IMR-90 (cell line): Measurements from ENCODE around the gene DUSP10. TPM values are rescaled to one million over a fixed set of nuclear protein-coding genes. Genes with fewer than 3 reads are reported as not detected.

ENCODE experiments used
- ATAC-seq: fragments of 200-7000 bp; cut with Tn5 transposase; 2 replicates; pipeline ENCODE4 v1.9.1; 2020; ENCODE audit warnings: low read depth, mild to moderate bottlenecking, moderate library complexity
- BruUV-seq: library from RNA; stranded (reverse); fragments of 400-500 nt; replicated peaks from 2 replicates; lab custom pipeline; 2021; lab: Mats Ljungman, UMichigan
- CTCF ChIA-PET: fragments of 300-600 bp; formaldehyde crosslinking; extraction: SDS; loops from one replicate; lab custom pipeline; 2021; ENCODE audit warnings: antibody characterized with exemption; lab: Yijun Ruan, JAX
- POLR2A ChIA-PET: fragments of 300-600 bp; sonication (Branson Sonifier 250); formaldehyde crosslinking; loops from one replicate; lab custom pipeline; 2022; ENCODE audit warnings: antibody characterized with exemption; ENCODE audit not compliant: unreplicated experiment; lab: Charles Lee
- DNase-seq: peaks from one replicate; pipeline ENCODE4 v3.0.0; 2013
- H2AFZ ChIP-seq: replicated peaks from 2 replicates; pipeline ENCODE3; 2013; ENCODE audit warnings: low read length, mild to moderate bottlenecking; ENCODE audit not compliant: poor library complexity
- H2AK5ac ChIP-seq: 2 replicates; pipeline ENCODE4 v1.6.1; 2013; ENCODE audit warnings: low read depth, low read length, inconsistent platforms
- H2AK9ac ChIP-seq: replicated peaks from 2 replicates; pipeline ENCODE3; 2013; ENCODE audit warnings: mild to moderate bottlenecking, low read depth, low read length, moderate library complexity; ENCODE audit not compliant: poor library complexity
- H2BK120ac ChIP-seq: 2 replicates; pipeline ENCODE4 v1.6.1; 2013; ENCODE audit warnings: low read depth, low read length, inconsistent platforms
- H2BK15ac ChIP-seq: 3 replicates; pipeline ENCODE4 v1.6.1; 2013; ENCODE audit warnings: low read depth, low read length, inconsistent platforms
- H2BK20ac ChIP-seq: 2 replicates; pipeline ENCODE4 v1.6.1; 2013; ENCODE audit warnings: low read depth, mild to moderate bottlenecking, inconsistent platforms, low read length, moderate library complexity
- H2BK5ac ChIP-seq: 2 replicates; pipeline ENCODE4 v1.6.1; 2013; ENCODE audit warnings: mild to moderate bottlenecking, low read depth, low read length, inconsistent platforms; ENCODE audit not compliant: poor library complexity, severe bottlenecking
- H3K14ac ChIP-seq: replicated peaks from 2 replicates; pipeline ENCODE4 v1.6.1; 2013; ENCODE audit warnings: low read depth, low read length, inconsistent platforms
- H3K18ac ChIP-seq: 2 replicates; pipeline ENCODE4 v1.6.1; 2013; ENCODE audit warnings: low read depth, low read length, control low read depth
- H3K23ac ChIP-seq: 2 replicates; pipeline ENCODE4 v1.6.1; 2013; ENCODE audit warnings: low read depth, low read length, inconsistent platforms
- H3K27ac ChIP-seq: 2 replicates; pipeline ENCODE4 v1.5.1; 2013; ENCODE audit warnings: mild to moderate bottlenecking, control low read depth, low read length; ENCODE audit not compliant: insufficient read depth
- H3K27me3 ChIP-seq: 2 replicates; pipeline ENCODE4 v1.6.1; 2013; ENCODE audit warnings: low read length; ENCODE audit not compliant: control insufficient read depth, insufficient read depth
- H3K36me3 ChIP-seq: 2 replicates; pipeline ENCODE4 v1.6.1; 2013; ENCODE audit warnings: low read length, mixed read lengths; ENCODE audit not compliant: control insufficient read depth, insufficient read depth
- H3K4ac ChIP-seq: 2 replicates; pipeline ENCODE4 v1.6.1; 2013; ENCODE audit warnings: low read depth, low read length, inconsistent platforms
- H3K4me1 ChIP-seq: 2 replicates; pipeline ENCODE4 v1.6.1; 2013; ENCODE audit warnings: low read length, mixed read lengths; ENCODE audit not compliant: control insufficient read depth, insufficient read depth
- H3K4me2 ChIP-seq: 2 replicates; pipeline ENCODE4 v1.6.1; 2013; ENCODE audit warnings: low read depth, mild to moderate bottlenecking, control low read depth, low read length, moderate library complexity
- H3K4me3 ChIP-seq: 2 replicates; pipeline ENCODE4 v1.5.1; 2013; ENCODE audit warnings: low read depth, mild to moderate bottlenecking, control low read depth, low read length, moderate library complexity; ENCODE audit not compliant: insufficient read depth
- H3K56ac ChIP-seq: 2 replicates; pipeline ENCODE4 v1.6.1; 2013; ENCODE audit warnings: low read length, inconsistent platforms; ENCODE audit not compliant: insufficient read depth; ENCODE audit errors: extremely low read depth
- H3K79me1 ChIP-seq, 2 experiments: 2 replicates each; pipeline ENCODE4 v1.6.1; 2013; ENCODE audit warnings: low read length in 2 of 2, inconsistent platforms in 1 of 2, low read depth in 1 of 2
- H3K9ac ChIP-seq: 2 replicates; pipeline ENCODE4 v1.6.1; 2013; ENCODE audit warnings: low read depth, low read length, control low read depth
- H3K9me1 ChIP-seq: 2 replicates; pipeline ENCODE4 v1.6.1; 2013; ENCODE audit warnings: low read length, inconsistent platforms; ENCODE audit not compliant: insufficient read depth
- H3K9me3 ChIP-seq: 2 replicates; pipeline ENCODE4 v1.6.1; 2013; ENCODE audit warnings: low read length; ENCODE audit not compliant: control insufficient read depth, insufficient read depth
- H4K20me1 ChIP-seq: 2 replicates; pipeline ENCODE4 v1.6.1; 2013; ENCODE audit warnings: low read length, inconsistent platforms; ENCODE audit not compliant: insufficient read depth
- H4K5ac ChIP-seq: 2 replicates; pipeline ENCODE4 v1.6.1; 2013; ENCODE audit warnings: mild to moderate bottlenecking, low read depth, low read length, control low read depth
- H4K8ac ChIP-seq, 2 experiments: 2 replicates each; pipeline ENCODE4 v1.6.1; 2013; ENCODE audit warnings: low read depth in 2 of 2, low read length in 2 of 2, control low read depth in 1 of 2, inconsistent platforms in 1 of 2
- H4K91ac ChIP-seq: 2 replicates; pipeline ENCODE4 v1.6.1; 2013; ENCODE audit warnings: low read depth, low read length, inconsistent platforms; ENCODE audit not compliant: insufficient read depth
- BHLHE40 ChIP-seq: fragments of 150-350 bp; IDR thresholded peaks from 2 replicates; pipeline ENCODE4 v1.6.1; 2016; ENCODE audit warnings: mild to moderate bottlenecking, low read depth, low read length
- CEBPB ChIP-seq: IDR thresholded peaks from 2 replicates; pipeline ENCODE4 v1.6.1; 2012; ENCODE audit warnings: low read depth, low read length, improper control_type of control experiment
- FOS ChIP-seq: fragments of 150-350 bp; IDR thresholded peaks from 2 replicates; pipeline ENCODE4 v1.6.1; 2016; ENCODE audit warnings: low read depth, low read length
- MAFK ChIP-seq: IDR thresholded peaks from 2 replicates; pipeline ENCODE4 v1.6.1; 2012; ENCODE audit warnings: low read depth, low read length, improper control_type of control experiment
- MAZ ChIP-seq: IDR thresholded peaks from 2 replicates; pipeline ENCODE4 v1.6.1; 2012; ENCODE audit warnings: low read depth, mild to moderate bottlenecking, low read length, improper control_type of control experiment, moderate library complexity, borderline replicate concordance
- MXI1 ChIP-seq: IDR thresholded peaks from 2 replicates; pipeline ENCODE4 v1.6.1; 2012; ENCODE audit warnings: low read depth, mild to moderate bottlenecking, low read length, moderate library complexity, borderline replicate concordance
- NFE2L2 ChIP-seq: fragments of 150-350 bp; IDR thresholded peaks from 2 replicates; pipeline ENCODE4 v1.6.1; 2016; ENCODE audit warnings: low read depth, mild to moderate bottlenecking, low read length
- POLR2A ChIP-seq: IDR thresholded peaks from 2 replicates; pipeline ENCODE4 v1.6.1; 2012; ENCODE audit warnings: mild to moderate bottlenecking, low read depth, low read length
- RAD21 ChIP-seq: IDR thresholded peaks from 2 replicates; pipeline ENCODE4 v1.6.1; 2012; ENCODE audit warnings: low read length, improper control_type of control experiment
- RCOR1 ChIP-seq: IDR thresholded peaks from 2 replicates; pipeline ENCODE4 v1.6.1; 2012; ENCODE audit warnings: mild to moderate bottlenecking, low read length, improper control_type of control experiment; ENCODE audit not compliant: insufficient replicate concordance
- RFX5 ChIP-seq: IDR thresholded peaks from 2 replicates; pipeline ENCODE4 v1.8.0; 2012; ENCODE audit warnings: low read depth, mild to moderate bottlenecking, low read length, moderate library complexity
- SMC3 ChIP-seq: fragments of 150-350 bp; IDR thresholded peaks from 2 replicates; pipeline ENCODE4 v1.6.1; 2016; ENCODE audit warnings: low read depth, mild to moderate bottlenecking, antibody characterized with exemption, low read length, moderate library complexity
- WGBS, 2 experiments: methylation state at CpG; one replicate each; pipeline versions ENCODE4 v1.1.5 to v1.1.7; 2013; ENCODE audit warnings: missing lambda C conversion rate in 2 of 2; ENCODE audit not compliant: insufficient read length in 1 of 2; ENCODE audit errors: extremely low coverage in 2 of 2; 5-methylcytosine and 5-hydroxymethylcytosine counted together
- dilution Hi-C: fragments of 300-500 bp; cut with HindIII; formaldehyde crosslinking; loops from one replicate; pipeline ENCODE4 v1.14.3; 2018; ENCODE audit warnings: low sequenced_read_pairs; ENCODE audit not compliant: unreplicated experiment
- in situ Hi-C: fragments of 300-500 bp; cut with MboI; formaldehyde crosslinking; loops from 3 replicates; pipeline ENCODE4 v1.14.3; 2019; ENCODE audit warnings: low sequenced_read_pairs, inconsistent platforms, mixed read lengths
- intact Hi-C: fragments of 100-400 bp; cut with micrococcal nuclease; formaldehyde crosslinking; loops from 2 replicates; pipeline ENCODE4 v1.10.0; 2022
- polyA plus RNA-seq, 3 experiments: library from polyadenylated mRNA; depleted of rRNA; stranded (reverse); fragments of >200 nt; gene quantifications; 2 replicates each; pipeline ENCODE4 v1.2.3, GENCODE V29; 2012; ENCODE audit warnings: low replicate concordance in 1 of 3
- total RNA-seq: library from RNA; depleted of rRNA; stranded (reverse); fragments of >200 nt; gene quantifications from 2 replicates; pipeline ENCODE4 v1.2.3, GENCODE V29; 2012
- TF ChIP-seq, protein P1 (sequence below): conservative IDR thresholded peaks from 2 replicates; pipeline ENCODE4 v1.5.1; 2012; ENCODE audit warnings: mild to moderate bottlenecking, low read depth, low read length, improper control_type of control experiment
- TF ChIP-seq, protein P2 (sequence below): fragments of 150-350 bp; IDR thresholded peaks from 2 replicates; pipeline ENCODE4 v1.6.1; 2016; ENCODE audit warnings: low read depth, mild to moderate bottlenecking, low read length, moderate library complexity, borderline replicate concordance
- TF ChIP-seq, protein P3 (sequence below): fragments of 150-350 bp; IDR thresholded peaks from 2 replicates; pipeline ENCODE4 v1.6.1; 2017; ENCODE audit warnings: mild to moderate bottlenecking, antibody characterized with exemption, low read length, low read depth

DUSP10 gene
- total and polyA plus RNA-seq, 2 of the 4 experiments (the other 2 are of a cell fraction): 41.7 to 59.1 TPM

DNA sequence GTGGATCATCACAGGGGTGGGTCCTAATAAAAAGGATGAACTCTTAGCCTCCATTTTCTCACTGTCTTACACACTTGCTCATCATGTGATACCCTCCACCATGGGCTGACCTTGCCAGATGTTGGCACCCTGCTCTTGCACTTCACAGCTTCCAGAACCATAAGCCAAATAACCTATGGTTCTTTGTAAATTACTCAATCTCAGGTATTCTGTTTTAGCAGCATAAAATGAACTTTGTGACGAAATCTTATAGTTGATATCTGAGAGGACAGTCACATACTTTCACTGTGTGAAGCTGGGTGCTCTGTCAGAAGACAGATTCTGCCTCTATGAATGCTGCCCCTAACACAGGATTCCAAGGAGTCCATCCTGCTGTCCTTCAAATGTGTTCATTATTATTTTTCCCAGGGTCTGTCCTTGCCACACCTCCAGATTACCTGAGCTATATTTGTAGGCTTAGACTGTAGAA is 13.8 kb downstream of the DUSP10 start:
- H3K27ac ChIP-seq: peak overlapping the region; percentile 23; the same call in 1 of the 2 replicates
- intact Hi-C loops (loop anchor here (10.0 kb wide), 2 partner anchors 463 to 913 kb away; no protein-coding TSS in a partner anchor), dilution Hi-C loops (no loop called here), in situ Hi-C loops (loop anchor here (25.0 kb wide), 1 partner anchor 909 kb away; no protein-coding TSS in a partner anchor)
- peak overlapping the region; percentile 83; the same call in 1 of the 2 replicates for H2AK5ac ChIP-seq
- peaks cover 35% of the 10 kb centered on the region for H3K4me1 ChIP-seq
- no peak overlapping the region for H3K56ac ChIP-seq
- 80% methylated on average over 1 of the region's 1 CpG; no CpG with 5 or more reads in 1 of the 2 experiments for WGBS, 2 experiments
- H3K14ac ChIP-seq: no peak overlapping the region; the same call in 1 of the 2 replicates
- no peaks in the 10 kb centered on the region; the same call in 1 of the 2 replicates for H3K9me3 ChIP-seq
- peak overlapping the region; percentile 32 for H3K4me2 ChIP-seq
- peak overlapping the region; percentile 32; the same call in 1 of the 3 replicates for H2BK15ac ChIP-seq
- H4K91ac ChIP-seq: no peak overlapping the region
- peak overlapping the region; percentile 52; the same call in 1 of the 2 replicates for H3K4ac ChIP-seq
- no peak overlapping the region for H2BK20ac ChIP-seq
- H3K4me3 ChIP-seq: no peak overlapping the region
- H4K8ac ChIP-seq: peak overlapping the region; percentile 12 to 50; a peak in 2 of 4 replicates
- H3K79me1 ChIP-seq: peaks cover 26 to 69% of the 10 kb centered on the region in 2 experiments
- POLR2A ChIA-PET: no interaction called here
- H2BK120ac ChIP-seq: no peak overlapping the region
- CTCF ChIA-PET: no interaction called here
- H3K9ac ChIP-seq: peak overlapping the region; percentile 23; the same call in 1 of the 2 replicates
- DNase-seq: no peak
- peaks cover 20% of the 10 kb centered on the region for H3K9me1 ChIP-seq
- H4K20me1 ChIP-seq: peaks cover 61% of the 10 kb centered on the region
- H4K5ac ChIP-seq: peak overlapping the region; percentile 70; the same call in 1 of the 2 replicates
- no peak overlapping the region for H2AFZ ChIP-seq
- H3K18ac ChIP-seq: peak overlapping the region; percentile 54; the same call in 1 of the 2 replicates
- no peak for ATAC-seq
- H2AK9ac ChIP-seq: no peak overlapping the region
- peaks cover 26% of the 10 kb centered on the region for H3K36me3 ChIP-seq
- no peaks in the 10 kb centered on the region for H3K27me3 ChIP-seq
- peak overlapping the region; percentile 33 for H2BK5ac ChIP-seq
- BruUV-seq: no TSS peak
- H3K23ac ChIP-seq: no peak overlapping the region
- TF ChIP-seq MAFK: no peak
- TF ChIP-seq NFE2L2: no peak
- no peak for TF ChIP-seq MXI1
- TF ChIP-seq SMC3: no peak
- no peak for TF ChIP-seq BHLHE40
- TF ChIP-seq CEBPB: no peak
- TF ChIP-seq FOS: no peak
- TF ChIP-seq RAD21: no peak
- TF ChIP-seq POLR2A: no peak
- TF ChIP-seq RFX5: no peak
- TF ChIP-seq, protein P1, sequence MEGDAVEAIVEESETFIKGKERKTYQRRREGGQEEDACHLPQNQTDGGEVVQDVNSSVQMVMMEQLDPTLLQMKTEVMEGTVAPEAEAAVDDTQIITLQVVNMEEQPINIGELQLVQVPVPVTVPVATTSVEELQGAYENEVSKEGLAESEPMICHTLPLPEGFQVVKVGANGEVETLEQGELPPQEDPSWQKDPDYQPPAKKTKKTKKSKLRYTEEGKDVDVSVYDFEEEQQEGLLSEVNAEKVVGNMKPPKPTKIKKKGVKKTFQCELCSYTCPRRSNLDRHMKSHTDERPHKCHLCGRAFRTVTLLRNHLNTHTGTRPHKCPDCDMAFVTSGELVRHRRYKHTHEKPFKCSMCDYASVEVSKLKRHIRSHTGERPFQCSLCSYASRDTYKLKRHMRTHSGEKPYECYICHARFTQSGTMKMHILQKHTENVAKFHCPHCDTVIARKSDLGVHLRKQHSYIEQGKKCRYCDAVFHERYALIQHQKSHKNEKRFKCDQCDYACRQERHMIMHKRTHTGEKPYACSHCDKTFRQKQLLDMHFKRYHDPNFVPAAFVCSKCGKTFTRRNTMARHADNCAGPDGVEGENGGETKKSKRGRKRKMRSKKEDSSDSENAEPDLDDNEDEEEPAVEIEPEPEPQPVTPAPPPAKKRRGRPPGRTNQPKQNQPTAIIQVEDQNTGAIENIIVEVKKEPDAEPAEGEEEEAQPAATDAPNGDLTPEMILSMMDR: no peak
- TF ChIP-seq, protein P2, sequence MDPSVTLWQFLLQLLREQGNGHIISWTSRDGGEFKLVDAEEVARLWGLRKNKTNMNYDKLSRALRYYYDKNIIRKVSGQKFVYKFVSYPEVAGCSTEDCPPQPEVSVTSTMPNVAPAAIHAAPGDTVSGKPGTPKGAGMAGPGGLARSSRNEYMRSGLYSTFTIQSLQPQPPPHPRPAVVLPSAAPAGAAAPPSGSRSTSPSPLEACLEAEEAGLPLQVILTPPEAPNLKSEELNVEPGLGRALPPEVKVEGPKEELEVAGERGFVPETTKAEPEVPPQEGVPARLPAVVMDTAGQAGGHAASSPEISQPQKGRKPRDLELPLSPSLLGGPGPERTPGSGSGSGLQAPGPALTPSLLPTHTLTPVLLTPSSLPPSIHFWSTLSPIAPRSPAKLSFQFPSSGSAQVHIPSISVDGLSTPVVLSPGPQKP: no peak
- no peak for TF ChIP-seq MAZ
- TF ChIP-seq RCOR1: no peak
- TF ChIP-seq, protein P3, sequence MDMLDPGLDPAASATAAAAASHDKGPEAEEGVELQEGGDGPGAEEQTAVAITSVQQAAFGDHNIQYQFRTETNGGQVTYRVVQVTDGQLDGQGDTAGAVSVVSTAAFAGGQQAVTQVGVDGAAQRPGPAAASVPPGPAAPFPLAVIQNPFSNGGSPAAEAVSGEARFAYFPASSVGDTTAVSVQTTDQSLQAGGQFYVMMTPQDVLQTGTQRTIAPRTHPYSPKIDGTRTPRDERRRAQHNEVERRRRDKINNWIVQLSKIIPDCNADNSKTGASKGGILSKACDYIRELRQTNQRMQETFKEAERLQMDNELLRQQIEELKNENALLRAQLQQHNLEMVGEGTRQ: no peak
